ENCODE data around the gene SMAP1. TPM values are rescaled to one million over a fixed set of nuclear protein-coding genes. Genes with fewer than 3 reads are reported as not detected.

The SMAP1 gene
- total RNA-seq, 1 donor from 2014 or later: 33.3 TPM

DNA sequence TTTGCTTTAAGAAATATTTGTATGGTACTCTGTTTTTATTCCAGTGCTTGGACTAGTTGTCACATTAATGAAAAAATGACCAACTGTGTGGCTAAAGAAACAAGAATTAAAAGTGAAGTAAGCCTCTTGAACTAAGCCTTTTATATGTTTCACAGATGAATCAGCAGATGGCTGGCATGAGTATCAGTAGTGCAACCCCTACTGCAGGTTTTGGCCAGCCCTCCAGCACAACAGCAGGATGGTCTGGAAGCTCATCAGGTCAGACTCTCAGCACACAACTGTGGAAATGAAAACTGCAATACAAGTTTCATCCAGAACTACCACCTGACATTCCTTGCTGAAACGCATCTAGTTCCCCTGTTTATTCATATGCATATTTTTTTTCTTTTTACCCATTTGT, 192.4 kb downstream of the SMAP1 start:
- H3K4me1 Mint-ChIP-seq (ENCODE audit: low read depth, unreplicated experiment): peaks cover 11% of the 10 kb centered on the region
- H3K4me3 Mint-ChIP-seq (ENCODE audit: unreplicated experiment): no peak overlapping the region

DNA sequence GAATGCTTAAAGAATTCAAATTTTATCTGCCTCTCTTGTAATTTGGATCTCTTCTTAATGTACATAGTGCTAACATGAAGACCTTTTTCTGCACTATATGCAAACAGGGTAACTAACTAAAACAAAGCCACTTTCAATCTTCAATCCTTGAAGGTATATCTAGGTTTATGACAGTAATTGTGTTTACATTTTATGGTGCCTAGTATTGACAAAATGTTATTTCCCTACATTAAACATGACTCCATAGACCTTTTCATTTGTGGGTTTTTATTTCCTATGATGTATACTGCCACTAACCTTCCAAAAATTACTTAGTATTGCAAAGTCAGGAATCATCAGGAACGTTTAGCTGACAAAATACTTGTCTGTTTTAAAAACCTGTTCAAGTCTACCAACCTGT, 193.2 kb downstream of the SMAP1 start:
- no peak overlapping the region for H3K27ac Mint-ChIP-seq (ENCODE audit: unreplicated experiment)
- H3K4me1 Mint-ChIP-seq (ENCODE audit: low read depth, unreplicated experiment): peaks cover 11% of the 10 kb centered on the region
- H3K27me3 Mint-ChIP-seq (ENCODE audit: unreplicated experiment): no peaks in the 10 kb centered on the region
- no peaks in the 10 kb centered on the region for H3K36me3 Mint-ChIP-seq (ENCODE audit: unreplicated experiment)
- TF ChIP-seq, protein P1, sequence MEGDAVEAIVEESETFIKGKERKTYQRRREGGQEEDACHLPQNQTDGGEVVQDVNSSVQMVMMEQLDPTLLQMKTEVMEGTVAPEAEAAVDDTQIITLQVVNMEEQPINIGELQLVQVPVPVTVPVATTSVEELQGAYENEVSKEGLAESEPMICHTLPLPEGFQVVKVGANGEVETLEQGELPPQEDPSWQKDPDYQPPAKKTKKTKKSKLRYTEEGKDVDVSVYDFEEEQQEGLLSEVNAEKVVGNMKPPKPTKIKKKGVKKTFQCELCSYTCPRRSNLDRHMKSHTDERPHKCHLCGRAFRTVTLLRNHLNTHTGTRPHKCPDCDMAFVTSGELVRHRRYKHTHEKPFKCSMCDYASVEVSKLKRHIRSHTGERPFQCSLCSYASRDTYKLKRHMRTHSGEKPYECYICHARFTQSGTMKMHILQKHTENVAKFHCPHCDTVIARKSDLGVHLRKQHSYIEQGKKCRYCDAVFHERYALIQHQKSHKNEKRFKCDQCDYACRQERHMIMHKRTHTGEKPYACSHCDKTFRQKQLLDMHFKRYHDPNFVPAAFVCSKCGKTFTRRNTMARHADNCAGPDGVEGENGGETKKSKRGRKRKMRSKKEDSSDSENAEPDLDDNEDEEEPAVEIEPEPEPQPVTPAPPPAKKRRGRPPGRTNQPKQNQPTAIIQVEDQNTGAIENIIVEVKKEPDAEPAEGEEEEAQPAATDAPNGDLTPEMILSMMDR (IDR thresholded peaks at IDR 0.05; ENCODE audit: partially characterized antibody, unreplicated experiment): no peak
- H3K4me3 Mint-ChIP-seq (ENCODE audit: unreplicated experiment): no peak overlapping the region
- no peak for DNase-seq
- H3K9me3 Mint-ChIP-seq (ENCODE audit: unreplicated experiment): no peaks in the 10 kb centered on the region

More for the DNA sequence above, 192.4 kb downstream of the SMAP1 start:
- H3K27ac Mint-ChIP-seq (ENCODE audit: unreplicated experiment): peak overlapping the region; percentile 16
- DNase-seq: no peak
- H3K9me3 Mint-ChIP-seq (ENCODE audit: unreplicated experiment): no peaks in the 10 kb centered on the region
- no peaks in the 10 kb centered on the region for H3K36me3 Mint-ChIP-seq (ENCODE audit: unreplicated experiment)
- TF ChIP-seq, protein P1 (IDR thresholded peaks at IDR 0.05; ENCODE audit: partially characterized antibody, unreplicated experiment): no peak
- H3K27me3 Mint-ChIP-seq (ENCODE audit: unreplicated experiment): no peaks in the 10 kb centered on the region

DNA sequence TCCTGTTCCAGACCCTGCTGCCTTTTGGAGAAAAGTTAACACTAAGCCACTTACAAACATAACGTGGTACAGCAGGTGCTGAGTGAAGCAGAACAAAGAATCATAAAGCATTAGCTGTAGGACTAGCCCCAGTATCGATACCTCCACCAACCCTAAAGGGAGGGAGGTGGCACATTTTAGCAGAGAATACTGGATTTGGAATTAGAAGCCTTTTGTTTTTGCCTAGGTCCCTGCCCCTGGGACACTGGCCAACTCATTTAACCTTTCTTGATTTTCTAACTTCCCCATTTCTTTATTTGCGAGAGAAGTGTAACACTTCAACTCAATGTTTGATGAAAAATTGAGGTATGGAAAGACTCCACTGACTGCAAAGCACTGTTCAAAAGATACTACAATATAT, 195.7 kb downstream of the SMAP1 start:
- TF ChIP-seq, protein P1 (IDR thresholded peaks at IDR 0.05; ENCODE audit: partially characterized antibody, unreplicated experiment): no peak
- Mint-ChIP-seq H3K4me1 (ENCODE audit: low read depth, unreplicated experiment) (peaks cover 11% of the 10 kb centered on the region), H3K27me3 (ENCODE audit: unreplicated experiment) (no peaks in the 10 kb centered on the region), H3K4me3 (ENCODE audit: unreplicated experiment) (no peak overlapping the region), H3K36me3 (ENCODE audit: unreplicated experiment) (no peaks in the 10 kb centered on the region), H3K9me3 (ENCODE audit: unreplicated experiment) (no peaks in the 10 kb centered on the region), H3K27ac (ENCODE audit: unreplicated experiment) (no peak overlapping the region)
- DNase-seq: no peak

DNA sequence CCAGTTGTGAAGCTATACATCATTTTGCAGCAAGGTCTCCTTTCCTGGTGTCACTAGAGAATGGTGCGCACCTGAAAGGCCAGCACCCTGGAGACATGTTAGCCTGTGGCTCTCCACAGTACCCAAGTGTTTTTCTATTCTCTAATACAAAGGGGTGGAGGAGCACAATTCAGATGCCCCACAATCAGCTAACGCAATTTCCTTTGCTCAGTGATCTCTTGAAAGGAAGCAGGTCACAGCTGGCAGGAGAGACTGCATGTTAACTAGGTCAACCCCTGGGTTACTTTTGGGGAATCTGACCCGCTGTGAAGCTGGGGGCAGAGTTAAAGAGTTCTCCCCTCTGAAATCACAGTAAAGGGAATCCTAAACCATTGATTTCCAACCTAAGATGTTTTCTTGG, 196.7 kb downstream of the SMAP1 start:
- Mint-ChIP-seq H3K27me3 (ENCODE audit: unreplicated experiment) (no peaks in the 10 kb centered on the region), H3K27ac (ENCODE audit: unreplicated experiment) (no peak overlapping the region)

GRCh38 chr6:70872469-70872868, 204.8 kb downstream of the SMAP1 start:
- Mint-ChIP-seq H3K9me3 (ENCODE audit: unreplicated experiment) (peaks cover 4% of the 10 kb centered on the region), H3K36me3 (ENCODE audit: unreplicated experiment) (peaks cover 18% of the 10 kb centered on the region), H3K27ac (ENCODE audit: unreplicated experiment) (no peak overlapping the region), H3K4me3 (ENCODE audit: unreplicated experiment) (no peak overlapping the region), H3K4me1 (ENCODE audit: low read depth, unreplicated experiment) (peaks cover 6% of the 10 kb centered on the region), H3K27me3 (ENCODE audit: unreplicated experiment) (no peaks in the 10 kb centered on the region)
- TF ChIP-seq, protein P1 (IDR thresholded peaks at IDR 0.05; ENCODE audit: partially characterized antibody, unreplicated experiment): no peak
- DNase-seq: no peak

More for the DNA sequence above, 196.7 kb downstream of the SMAP1 start:
- TF ChIP-seq, protein P1 (IDR thresholded peaks at IDR 0.05; ENCODE audit: partially characterized antibody, unreplicated experiment): no peak
- no peak for DNase-seq
- Mint-ChIP-seq H3K9me3 (ENCODE audit: unreplicated experiment) (no peaks in the 10 kb centered on the region), H3K36me3 (ENCODE audit: unreplicated experiment) (no peaks in the 10 kb centered on the region), H3K4me3 (ENCODE audit: unreplicated experiment) (no peak overlapping the region), H3K4me1 (ENCODE audit: low read depth, unreplicated experiment) (peaks cover 11% of the 10 kb centered on the region)

Data from glutamatergic neuron (in vitro differentiated cells).